Ishikawa (cell line): Measurements from ENCODE around the gene NAV2.

Experiments
- CEBPB ChIP-seq: IDR thresholded peaks from 2 replicates; pipeline ENCODE4 v1.6.1; 2012
- CREB1 ChIP-seq: IDR thresholded peaks from 2 replicates; pipeline ENCODE4 v1.6.1; 2012; ENCODE audit warnings: low read depth
- EGR1 ChIP-seq: IDR thresholded peaks from 2 replicates; pipeline ENCODE4 v1.6.1; 2012
- EP300 ChIP-seq: IDR thresholded peaks from 2 replicates; pipeline ENCODE4 v1.6.1; 2012; ENCODE audit warnings: borderline replicate concordance
- FOXM1 ChIP-seq: IDR thresholded peaks from 2 replicates; pipeline ENCODE4 v1.6.1; 2012; ENCODE audit warnings: low read depth, borderline replicate concordance
- MAX ChIP-seq: IDR thresholded peaks from 2 replicates; pipeline ENCODE4 v1.6.1; 2012
- NFIC ChIP-seq: IDR thresholded peaks from 2 replicates; pipeline ENCODE4 v1.6.1; 2012
- RAD21 ChIP-seq: IDR thresholded peaks from 2 replicates; pipeline ENCODE4 v1.6.1; 2012; ENCODE audit warnings: low read depth
- TAF1 ChIP-seq: IDR thresholded peaks from 2 replicates; pipeline ENCODE4 v1.6.1; 2012; ENCODE audit warnings: low read depth, mild to moderate bottlenecking
- TCF12 ChIP-seq: IDR thresholded peaks from 2 replicates; pipeline ENCODE4 v1.6.1; 2012; ENCODE audit warnings: low read depth
- TEAD4 ChIP-seq: IDR thresholded peaks from 2 replicates; pipeline ENCODE4 v1.6.1; 2012
- YY1 ChIP-seq: IDR thresholded peaks from 2 replicates; pipeline ENCODE4 v1.6.1; 2012; ENCODE audit warnings: low read depth
- ZBTB7A ChIP-seq: IDR thresholded peaks from 2 replicates; pipeline ENCODE4 v1.6.1; 2012; ENCODE audit warnings: low read depth
- TF ChIP-seq, protein P1 (sequence below): IDR thresholded peaks from 2 replicates; pipeline ENCODE4 v1.6.1; 2012; ENCODE audit warnings: low read depth, mild to moderate bottlenecking
- TF ChIP-seq, protein P2 (sequence below): IDR thresholded peaks from 2 replicates; pipeline ENCODE4 v1.6.1; 2012

The NAV2 gene

DNA sequence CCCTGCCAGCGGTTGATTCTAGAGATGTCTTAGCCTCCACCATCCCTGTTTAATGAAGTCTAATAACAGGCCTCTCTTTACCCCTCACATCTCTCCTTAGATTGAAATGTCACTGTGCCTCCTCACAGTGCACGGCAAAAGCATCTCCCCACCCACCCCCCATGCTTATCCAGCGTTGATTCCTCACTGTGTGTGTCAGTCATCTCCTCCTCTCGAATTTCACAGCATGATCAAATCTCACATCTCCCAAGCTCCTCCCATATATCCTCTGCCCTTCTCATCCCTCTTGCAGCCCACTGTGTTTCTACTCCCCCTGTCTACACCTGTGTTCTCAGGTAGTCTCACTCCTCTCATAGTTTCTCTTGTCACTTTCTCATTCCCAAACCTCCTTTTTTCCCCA, 363.0 kb downstream of the NAV2 start:
- TF ChIP-seq, protein P1, sequence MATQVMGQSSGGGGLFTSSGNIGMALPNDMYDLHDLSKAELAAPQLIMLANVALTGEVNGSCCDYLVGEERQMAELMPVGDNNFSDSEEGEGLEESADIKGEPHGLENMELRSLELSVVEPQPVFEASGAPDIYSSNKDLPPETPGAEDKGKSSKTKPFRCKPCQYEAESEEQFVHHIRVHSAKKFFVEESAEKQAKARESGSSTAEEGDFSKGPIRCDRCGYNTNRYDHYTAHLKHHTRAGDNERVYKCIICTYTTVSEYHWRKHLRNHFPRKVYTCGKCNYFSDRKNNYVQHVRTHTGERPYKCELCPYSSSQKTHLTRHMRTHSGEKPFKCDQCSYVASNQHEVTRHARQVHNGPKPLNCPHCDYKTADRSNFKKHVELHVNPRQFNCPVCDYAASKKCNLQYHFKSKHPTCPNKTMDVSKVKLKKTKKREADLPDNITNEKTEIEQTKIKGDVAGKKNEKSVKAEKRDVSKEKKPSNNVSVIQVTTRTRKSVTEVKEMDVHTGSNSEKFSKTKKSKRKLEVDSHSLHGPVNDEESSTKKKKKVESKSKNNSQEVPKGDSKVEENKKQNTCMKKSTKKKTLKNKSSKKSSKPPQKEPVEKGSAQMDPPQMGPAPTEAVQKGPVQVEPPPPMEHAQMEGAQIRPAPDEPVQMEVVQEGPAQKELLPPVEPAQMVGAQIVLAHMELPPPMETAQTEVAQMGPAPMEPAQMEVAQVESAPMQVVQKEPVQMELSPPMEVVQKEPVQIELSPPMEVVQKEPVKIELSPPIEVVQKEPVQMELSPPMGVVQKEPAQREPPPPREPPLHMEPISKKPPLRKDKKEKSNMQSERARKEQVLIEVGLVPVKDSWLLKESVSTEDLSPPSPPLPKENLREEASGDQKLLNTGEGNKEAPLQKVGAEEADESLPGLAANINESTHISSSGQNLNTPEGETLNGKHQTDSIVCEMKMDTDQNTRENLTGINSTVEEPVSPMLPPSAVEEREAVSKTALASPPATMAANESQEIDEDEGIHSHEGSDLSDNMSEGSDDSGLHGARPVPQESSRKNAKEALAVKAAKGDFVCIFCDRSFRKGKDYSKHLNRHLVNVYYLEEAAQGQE = no peak
- TF ChIP-seq RAD21 (no peak), NFIC (no peak), FOXM1 (no peak), CREB1 (no peak), TAF1 (no peak), YY1 (no peak), TCF12 (no peak), CEBPB (no peak), TEAD4 (no peak)
- TF ChIP-seq, protein P2, sequence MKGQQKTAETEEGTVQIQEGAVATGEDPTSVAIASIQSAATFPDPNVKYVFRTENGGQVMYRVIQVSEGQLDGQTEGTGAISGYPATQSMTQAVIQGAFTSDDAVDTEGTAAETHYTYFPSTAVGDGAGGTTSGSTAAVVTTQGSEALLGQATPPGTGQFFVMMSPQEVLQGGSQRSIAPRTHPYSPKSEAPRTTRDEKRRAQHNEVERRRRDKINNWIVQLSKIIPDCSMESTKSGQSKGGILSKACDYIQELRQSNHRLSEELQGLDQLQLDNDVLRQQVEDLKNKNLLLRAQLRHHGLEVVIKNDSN = no peak

DNA sequence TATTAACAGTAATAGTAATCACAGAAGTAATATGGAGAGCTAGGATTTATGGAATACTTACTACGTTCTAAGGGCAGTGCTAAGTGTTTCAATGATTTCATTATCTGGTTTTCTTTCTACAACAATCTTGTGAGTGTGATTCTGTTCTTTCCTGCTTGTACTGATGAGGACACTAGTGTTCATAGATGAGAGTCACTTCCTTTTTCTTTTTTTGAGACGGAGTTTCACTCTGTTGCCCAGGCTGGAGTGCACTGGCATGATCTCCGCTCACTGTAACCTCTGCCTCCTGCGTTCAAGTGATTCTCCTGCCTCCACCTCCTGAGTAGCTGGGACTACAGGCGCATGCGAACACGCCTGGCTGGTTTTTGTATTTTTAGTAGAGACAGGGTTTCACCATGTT, 366.2 kb downstream of the NAV2 start:
- no peak for TF ChIP-seq CREB1
- TF ChIP-seq TAF1 = no peak
- TF ChIP-seq, protein P1 = no peak
- TF ChIP-seq YY1 = no peak
- no peak for TF ChIP-seq ZBTB7A
- no peak for TF ChIP-seq CEBPB
- TF ChIP-seq EGR1 = no peak
- no peak for TF ChIP-seq RAD21
- TF ChIP-seq, protein P2 = no peak
- no peak for TF ChIP-seq TCF12
- TF ChIP-seq NFIC = no peak
- no peak for TF ChIP-seq EP300
- no peak for TF ChIP-seq MAX
- no peak for TF ChIP-seq FOXM1
- TF ChIP-seq TEAD4 = no peak

- TF ChIP-seq, protein P2 = no peak
- TF ChIP-seq TCF12 (no peak), CEBPB (no peak), YY1 (no peak), MAX (no peak), ZBTB7A (no peak), TEAD4 (no peak), EP300 (no peak), CREB1 (no peak), EGR1 (no peak), TAF1 (no peak), NFIC (no peak), FOXM1 (no peak), RAD21 (no peak)
- TF ChIP-seq, protein P1 = no peak
Measured at GRCh38 chr11:20080032-20080685, 367.5 kb downstream of the NAV2 start.

- no peak for TF ChIP-seq TCF12
- no peak for TF ChIP-seq MAX
- no peak for TF ChIP-seq EP300
- TF ChIP-seq NFIC = no peak
- no peak for TF ChIP-seq CEBPB
- TF ChIP-seq, protein P1 = no peak
- no peak for TF ChIP-seq CREB1
- TF ChIP-seq YY1 = no peak
- no peak for TF ChIP-seq RAD21
- TF ChIP-seq, protein P2 = no peak
- TF ChIP-seq TEAD4 = no peak
- TF ChIP-seq TAF1 = no peak
- TF ChIP-seq FOXM1 = no peak
- TF ChIP-seq EGR1 = no peak
- no peak for TF ChIP-seq ZBTB7A
Measured at GRCh38 chr11:20081336-20081735, 368.7 kb downstream of the NAV2 start.
